Tibial nerve (tissue), 4 donors: Measurements from ENCODE around the gene GSTM5. TPM values are rescaled to one million over a fixed set of nuclear protein-coding genes. Genes with fewer than 3 reads are reported as not detected.
A peak's percentile ranks its signal among the peaks of the same experiment; 100 is the strongest.

Source experiments
- DNase-seq, 2 donors: peaks; one replicate each; pipeline ENCODE4 v3.0.0-alpha.2; 2019; ENCODE audit warnings: low spot score in 2 of 2
- H3K27ac ChIP-seq, 4 donors: fragments of 200-600 bp; sonication (generic) in 3 of 4; one replicate each; pipeline ENCODE4 v1.5.1; 2017 to 2019; ENCODE audit warnings: mild to moderate bottlenecking in 1 of 4
- H3K27me3 ChIP-seq, 2 donors: fragments of 200-600 bp; sonication (generic) in 1 of 2; one replicate each; pipeline versions ENCODE4 v1.5.1 to v1.6.0; 2017 to 2019
- H3K36me3 ChIP-seq, 3 donors: fragments of 200-600 bp; sonication (generic); one replicate each; pipeline ENCODE4 v1.5.1; 2018 to 2019
- H3K4me1 ChIP-seq, 4 donors: fragments of 200-600 bp; sonication (generic) in 3 of 4; one replicate each; pipeline ENCODE4 v1.5.1; 2017 to 2019
- H3K4me3 ChIP-seq, 4 donors: fragments of 200-600 bp; sonication (generic) in 3 of 4; one replicate each; pipeline ENCODE4 v1.5.1; 2017 to 2019; ENCODE audit warnings: mild to moderate bottlenecking in 1 of 4, moderate library complexity in 1 of 4
- H3K9me3 ChIP-seq, 4 donors: fragments of 200-600 bp; sonication (generic) in 3 of 4; one replicate each; pipeline ENCODE4 v1.5.1; 2017 to 2019
- CTCF ChIP-seq, 5 experiments: fragments of 200-600 bp in 3 of 5; fragments of 450-650 bp in 2 of 5; sonication (generic) in 3 of 5; IDR thresholded peaks; one replicate each; pipeline ENCODE4 v1.5.1; 2016 to 2019; ENCODE audit warnings: antibody characterized with exemption in 5 of 5, mild to moderate bottlenecking in 3 of 5, moderate library complexity in 2 of 5
- EP300 ChIP-seq, 2 donors: sonication (generic); formaldehyde crosslinking; IDR thresholded peaks; one replicate each; pipeline ENCODE4 v1.6.1; 2017; ENCODE audit warnings: antibody characterized with exemption in 2 of 2, mild to moderate bottlenecking in 1 of 2
- POLR2A ChIP-seq, 2 donors: fragments of 450-650 bp; IDR thresholded peaks; one replicate each; pipeline ENCODE4 v1.6.1; 2017; ENCODE audit warnings: antibody characterized with exemption in 2 of 2, mild to moderate bottlenecking in 2 of 2, moderate library complexity in 2 of 2
- WGBS, 2 donors: methylation state at CpG; one replicate each; pipeline ENCODE4 v1.1.5; 2018; 5-methylcytosine and 5-hydroxymethylcytosine counted together
- total RNA-seq, 4 donors: library from RNA; depleted of rRNA; stranded (reverse); fragments of >200 nt; gene quantifications; one replicate each; pipeline ENCODE4 v1.1.0, GENCODE V29; 2016

Gene GSTM5
- total RNA-seq, 4 donors from 2014 or later: 1.1 to 9.2 (median 2.8) TPM

GRCh38 chr1:109761227-109762038, 49.4 kb downstream of the GSTM5 start:
- no peak overlapping the region for H3K27ac ChIP-seq
- TF ChIP-seq EP300 (IDR thresholded peaks at IDR 0.05) (no peak), CTCF (IDR thresholded peaks at IDR 0.05) (no peak), POLR2A (IDR thresholded peaks at IDR 0.05) (no peak)
- DNase-seq: no peak
- 76 to 86% methylated on average over 12 to 13 of the region's 14 CpGs for WGBS, 2 donors
- H3K36me3 ChIP-seq: no peaks in the 10 kb centered on the region
- peaks cover 0 to 10% (median 0%) of the 10 kb centered on the region in 4 donors for H3K4me1 ChIP-seq
- H3K4me3 ChIP-seq: no peak overlapping the region
- no peaks in the 10 kb centered on the region for H3K27me3 ChIP-seq
- H3K9me3 ChIP-seq: no peaks in the 10 kb centered on the region

GRCh38 chr1:109762039-109762585, 50.1 kb downstream of the GSTM5 start:
- Histone ChIP-seq H3K27me3 (no peaks in the 10 kb centered on the region), H3K4me3 (peak overlapping the region in 1 of 4 donors; percentile 23), H3K4me1 (peaks cover 0 to 10% (median 0%) of the 10 kb centered on the region in 4 donors), H3K36me3 (no peaks in the 10 kb centered on the region), H3K27ac (peak overlapping the region in 1 of 4 donors; percentile 83), H3K9me3 (no peaks in the 10 kb centered on the region)
- DNase-seq: no peak
- TF ChIP-seq CTCF (IDR thresholded peaks at IDR 0.05) (no peak), POLR2A (IDR thresholded peaks at IDR 0.05) (no peak), EP300 (IDR thresholded peaks at IDR 0.05) (no peak)
- 87 to 89% methylated on average over 6 to 7 of the region's 7 CpGs for WGBS, 2 donors

- no peak for DNase-seq
- Histone ChIP-seq H3K4me3 (peak overlapping the region in 1 of 4 donors; percentile 23), H3K9me3 (no peaks in the 10 kb centered on the region), H3K27me3 (no peaks in the 10 kb centered on the region), H3K4me1 (peaks cover 0 to 10% (median 0%) of the 10 kb centered on the region in 4 donors), H3K36me3 (no peaks in the 10 kb centered on the region), H3K27ac (peak overlapping the region in 1 of 4 donors; percentile 83)
- TF ChIP-seq EP300 (IDR thresholded peaks at IDR 0.05) (no peak), CTCF (IDR thresholded peaks at IDR 0.05) (no peak), POLR2A (IDR thresholded peaks at IDR 0.05) (no peak)
- 72 to 82% methylated on average over 10 to 11 of the region's 11 CpGs for WGBS, 2 donors
These were observed 51.0 kb downstream of the GSTM5 start for GRCh38 chr1:109762821-109763645.

- Histone ChIP-seq H3K9me3 (no peaks in the 10 kb centered on the region), H3K36me3 (no peaks in the 10 kb centered on the region), H3K4me3 (peak within 1 kb of the TSS in 1 of 4 donors; percentile 23), H3K27ac (peak within 1 kb of the TSS in 1 of 4 donors; percentile 83), H3K4me1 (peaks cover 0 to 10% (median 0%) of the 10 kb centered on the region in 4 donors), H3K27me3 (no peaks in the 10 kb centered on the region)
- WGBS, 2 donors: 90 to 93% methylated on average over 10 to 11 of the region's 11 CpGs
- TF ChIP-seq EP300 (IDR thresholded peaks at IDR 0.05) (no peak), POLR2A (IDR thresholded peaks at IDR 0.05) (no peak), CTCF (IDR thresholded peaks at IDR 0.05) (no peak)
- peak in 1 of 2 donors; percentile 4 for DNase-seq
These were observed 51.8 kb downstream of the GSTM5 start, which contains the start of gene EPS8L3 for GRCh38 chr1:109763646-109764415. Gene EPS8L3 (minus strand): TSS chr1:109763923. CDS start chr1:109761749, 2,174 bp downstream.
